Renal cortical epithelial cell (primary cell): ENCODE results near the gene TCHHL1. TPM values are rescaled to one million over a fixed set of nuclear protein-coding genes. Genes with fewer than 3 reads are reported as not detected.
A peak's percentile ranks its signal among the peaks of the same experiment; 100 is the strongest.

ENCODE experiments used
- DNase-seq: peaks from one replicate; pipeline ENCODE4 v3.0.0-alpha.2; 2011; ENCODE audit warnings: low read depth
- total RNA-seq: library from RNA; depleted of rRNA; stranded (reverse); fragments of >200 nt; gene quantifications from 2 replicates; pipeline ENCODE4 v1.2.3, GENCODE V29; 2014

TCHHL1 gene
- total RNA-seq: not detected in 2 replicates

- no peak for DNase-seq
These were observed at the start of gene TCHHL1 for GRCh38 chr1:152089014-152089674. TCHHL1 (minus strand) TSS chr1:152089064; CDS start chr1:152088143, 921 bp downstream.

DNA sequence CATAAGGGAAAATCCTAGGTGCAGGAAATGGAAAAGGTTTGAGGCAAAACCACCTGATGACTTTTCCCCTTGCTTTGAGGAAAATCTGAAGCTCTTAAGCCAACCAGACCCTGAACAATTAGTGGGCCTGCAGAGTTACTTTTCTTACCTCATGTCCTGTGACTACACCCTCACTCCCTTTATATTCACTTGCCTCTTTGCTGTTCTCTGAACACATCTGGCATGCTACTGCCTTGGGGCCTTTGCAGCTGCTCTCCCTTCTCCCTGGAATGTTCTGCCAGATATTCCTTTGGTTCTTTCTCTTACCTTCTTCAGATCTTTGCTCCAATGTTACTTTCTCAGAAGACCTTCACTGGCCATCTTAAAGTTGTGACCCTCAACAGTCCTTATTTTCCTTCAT is 48.4 kb upstream of the TCHHL1 start:
- DNase-seq: no peak

DNA sequence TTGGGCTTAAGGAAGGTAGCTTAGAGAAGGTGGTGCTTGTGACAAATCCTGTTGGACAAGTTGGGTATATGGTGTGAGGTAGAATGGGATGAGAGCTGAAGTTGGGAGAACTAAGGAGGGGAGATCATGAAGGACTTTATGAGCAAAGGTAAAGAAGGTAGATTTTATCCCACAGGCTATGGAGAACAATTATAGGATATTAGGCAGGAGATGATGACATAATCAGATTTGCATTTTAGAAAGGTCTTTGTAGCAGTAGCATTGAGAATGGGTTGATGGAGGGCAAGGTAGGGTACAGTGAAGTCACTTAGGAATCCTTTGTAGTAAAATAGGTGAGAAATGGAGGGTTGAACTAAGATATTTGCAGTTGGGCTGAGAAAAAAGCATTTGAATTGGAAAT is 41.3 kb upstream of the TCHHL1 start:
- no peak for DNase-seq

DNA sequence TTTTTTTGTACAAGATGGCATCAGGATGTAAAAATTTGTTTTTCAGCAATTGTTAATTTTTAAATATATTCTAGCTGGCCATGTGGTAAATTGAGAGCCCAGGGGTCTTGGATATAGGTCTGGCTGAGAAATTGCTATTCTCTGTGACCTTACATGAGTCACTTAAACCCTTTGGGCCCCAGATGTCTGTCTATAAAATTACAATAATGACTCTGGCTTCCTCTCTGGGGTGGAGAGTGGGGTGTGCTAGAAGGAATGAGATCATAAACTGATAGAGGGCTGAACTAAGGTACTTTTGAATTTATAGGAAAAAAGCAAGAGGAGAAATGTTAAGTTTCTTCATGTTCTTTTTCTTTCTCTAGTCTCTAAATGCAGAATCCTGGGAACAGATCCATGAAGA is 38.8 kb upstream of the TCHHL1 start:
- no peak for DNase-seq

GRCh38 chr1:152125834-152126443 is 37.1 kb upstream of the TCHHL1 start:
- DNase-seq: no peak

DNA sequence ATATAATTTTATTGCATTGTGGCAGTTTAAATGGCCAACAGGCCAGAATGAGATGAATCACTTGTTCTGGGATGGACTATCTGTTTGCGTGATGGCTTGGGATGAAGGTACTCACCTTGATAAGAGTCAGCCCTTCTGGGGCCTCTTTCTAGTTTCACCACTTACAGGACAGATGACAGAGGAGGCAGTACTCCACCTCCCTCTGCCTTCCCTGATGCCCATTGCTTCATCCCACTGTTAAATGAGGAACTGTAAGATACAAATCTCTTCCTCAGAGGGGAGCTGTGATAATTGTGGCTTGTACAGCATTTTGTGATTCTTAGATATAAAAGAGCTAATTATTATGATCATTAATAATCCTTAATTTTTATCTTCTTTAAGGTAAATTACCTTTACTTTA is 30.1 kb upstream of the TCHHL1 start:
- no peak for DNase-seq

- DNase-seq: no peak
These were observed 26.5 kb upstream of the TCHHL1 start, which contains the start of gene TCHH for GRCh38 chr1:152115344-152115743. TCHH (minus strand) TSS chr1:152115444; CDS start chr1:152114080, 1,364 bp downstream.

GRCh38 chr1:152112885-152113432 is 24.1 kb upstream of the TCHHL1 start:
- DNase-seq: no peak

GRCh38 chr1:152112101-152112884 is 23.4 kb upstream of the TCHHL1 start:
- DNase-seq: no peak

DNA sequence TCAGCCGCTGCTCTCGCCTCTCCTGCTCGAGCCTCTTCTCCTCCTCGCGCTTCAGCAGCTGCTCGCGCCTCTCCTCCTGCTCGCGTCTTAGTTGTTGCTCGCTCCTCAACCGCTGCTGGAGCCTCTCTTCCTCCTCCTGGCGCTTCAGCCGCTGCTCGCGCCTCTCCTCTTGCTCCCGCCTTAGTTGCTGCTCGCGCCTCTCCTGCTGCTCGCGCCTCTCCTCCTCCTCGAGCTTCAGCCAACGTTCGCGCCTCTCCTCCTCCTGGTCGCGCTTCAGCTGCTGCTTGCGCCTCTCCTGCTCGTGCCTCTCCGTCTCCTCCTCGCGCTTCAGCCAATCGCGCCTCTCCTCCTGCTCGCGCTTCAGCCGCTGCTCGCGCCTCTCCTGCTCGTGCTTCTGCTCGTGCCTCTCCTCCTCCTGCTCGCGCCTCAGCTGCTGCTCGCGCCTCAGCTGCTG is 22.7 kb upstream of the TCHHL1 start:
- no peak for DNase-seq

DNA sequence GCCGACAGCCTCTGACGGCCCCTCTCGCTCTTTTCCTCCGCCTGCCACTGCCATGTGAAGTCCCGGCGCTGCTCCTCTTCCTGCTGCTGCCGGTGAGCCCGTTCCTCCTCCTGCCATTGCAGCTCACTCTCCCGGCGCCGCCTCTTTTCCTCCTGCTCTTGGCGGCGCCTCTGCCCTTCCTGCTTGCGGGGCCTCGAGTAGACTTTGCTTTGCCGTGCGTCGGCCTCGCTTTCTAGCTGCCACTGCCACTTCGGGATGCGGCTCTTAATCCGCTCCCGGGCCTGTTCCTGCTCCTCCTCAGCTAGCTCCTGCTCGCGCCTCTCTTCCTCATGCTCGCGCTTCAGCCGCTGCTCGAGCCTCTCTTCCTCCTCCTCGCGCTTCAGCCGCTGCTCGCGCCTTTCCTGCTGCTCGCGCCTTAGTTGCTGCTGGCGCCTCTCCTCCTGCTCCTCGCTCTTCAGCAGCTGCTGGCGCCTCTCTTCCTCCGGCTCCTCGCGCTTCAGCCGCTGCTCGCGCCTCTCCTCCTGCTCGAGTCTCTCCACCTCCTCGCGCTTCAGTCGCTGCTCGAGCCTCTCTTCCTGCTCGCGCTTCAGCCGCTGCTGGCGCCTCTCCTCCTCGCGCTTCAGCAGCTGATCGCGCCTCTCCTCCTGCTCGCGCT is 22.1 kb upstream of the TCHHL1 start:
- no peak for DNase-seq

- no peak for DNase-seq
These were observed 21.5 kb upstream of the TCHHL1 start for GRCh38 chr1:152110365-152110859.

GRCh38 chr1:152109998-152110294 is 21.1 kb upstream of the TCHHL1 start:
- DNase-seq: no peak

GRCh38 chr1:152109231-152109997 is 20.6 kb upstream of the TCHHL1 start:
- DNase-seq: no peak

GRCh38 chr1:152108882-152109222 is 20.0 kb upstream of the TCHHL1 start:
- DNase-seq: no peak

DNA sequence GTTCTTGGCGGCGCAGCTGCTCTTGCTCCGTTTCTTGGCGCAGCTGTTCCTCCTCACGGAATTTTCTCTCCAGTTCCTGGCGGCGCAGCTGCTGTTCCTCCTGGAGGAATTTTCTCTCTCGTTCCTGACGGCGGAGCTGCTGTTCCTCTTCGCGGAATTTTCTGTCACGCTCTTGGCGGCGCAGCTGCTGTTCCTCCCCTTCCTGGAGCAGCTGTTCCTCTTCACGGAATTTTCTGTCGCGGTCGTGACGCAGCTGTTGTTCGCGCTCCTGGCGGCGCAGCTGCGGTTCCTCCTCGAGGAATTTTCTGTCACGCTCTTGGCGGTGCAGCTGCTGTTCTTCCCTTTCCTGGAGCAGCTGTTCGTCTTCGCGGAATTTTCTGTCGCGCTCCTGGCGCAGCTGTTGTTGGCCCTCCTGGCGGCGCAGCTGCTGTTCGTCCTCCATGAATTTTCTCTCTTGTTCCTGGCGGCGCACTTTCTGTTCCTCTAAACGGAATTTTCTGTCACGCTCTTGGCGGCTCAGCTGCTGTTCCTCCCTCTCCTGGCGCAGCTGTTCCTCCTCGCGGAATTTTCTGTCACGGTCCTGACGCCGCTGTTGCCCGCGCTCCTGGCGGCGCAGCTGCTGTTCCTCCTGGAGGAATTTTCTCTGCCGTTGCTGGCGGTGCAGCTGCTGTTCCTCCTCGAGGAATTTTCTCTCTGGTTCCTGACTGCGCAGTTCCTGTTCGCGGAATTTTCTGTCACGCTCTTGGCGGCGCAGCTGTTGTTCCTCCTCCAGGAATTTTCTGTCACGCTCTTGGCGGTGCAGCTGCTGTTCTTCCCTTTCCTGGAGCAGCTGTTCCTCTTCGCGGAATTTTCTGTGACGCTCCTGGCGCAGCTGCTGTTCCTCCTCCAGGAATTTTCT is 19.4 kb upstream of the TCHHL1 start:
- DNase-seq: no peak

GRCh38 chr1:152107031-152107983 is 18.4 kb upstream of the TCHHL1 start:
- DNase-seq: no peak

GRCh38 chr1:152104854-152105253 is 16.0 kb upstream of the TCHHL1 start:
- peak; percentile 40 for DNase-seq

GRCh38 chr1:152096931-152097330 is 8.1 kb upstream of the TCHHL1 start:
- DNase-seq: no peak
